K562 (cell line): ENCODE results near the gene ZNF679. TPM values are rescaled to one million over a fixed set of nuclear protein-coding genes. Genes with fewer than 3 reads are reported as not detected.

Experiments used
- ATAC-seq: fragments of 200-7000 bp; cut with Tn5 transposase; 3 replicates; pipeline ENCODE4 v1.9.1; 2020; ENCODE audit warnings: moderate library complexity
- BruUV-seq: library from RNA; stranded (reverse); fragments of 400-500 nt; replicated peaks from 2 replicates; lab custom pipeline; 2021; lab: Mats Ljungman, UMichigan
- CTCF ChIA-PET: fragments of 300-600 bp; formaldehyde crosslinking; extraction: SDS; loops from one replicate; lab custom pipeline; 2021; ENCODE audit warnings: low intra/inter-chr PET ratio; lab: Yijun Ruan, JAX
- POLR2A ChIA-PET: fragments of 300-600, 350-650 bp; sonication (Branson Sonifier 250); formaldehyde crosslinking; extraction: SDS; loops from one replicate; lab custom pipeline; 2021; ENCODE audit warnings: antibody characterized with exemption, inconsistent platforms; lab: Yijun Ruan, JAX
- DNase-seq, 4 experiments: peaks; one replicate each; pipeline versions ENCODE4 v3.0.0 to v3.0.0-alpha.2; 2011 to 2018; ENCODE audit warnings: low spot score in 3 of 4, mixed read lengths in 3 of 4; ENCODE audit errors: extremely low read depth in 1 of 4
- FAIRE-seq: peaks from 2 replicates; lab custom pipeline; 2011; peaks lifted over from hg19 to GRCh38; lab: Jason Lieb, UNC
- H2AFZ ChIP-seq: 2 replicates; pipeline ENCODE4 v1.6.0; 2011; ENCODE audit warnings: low read depth, low read length, control low read depth, inconsistent platforms
- H3K27ac ChIP-seq: fragments of 200-600 bp; 3 replicates; pipeline ENCODE4 v1.8.0; 2011; ENCODE audit warnings: low read depth, mild to moderate bottlenecking, control low read depth, inconsistent platforms, low read length, moderate library complexity, mixed read lengths; ENCODE audit errors: extremely low read depth
- H3K27me3 ChIP-seq, 2 experiments: fragments of 300-600 bp in 1 of 2; 2 replicates in 1 of 2; 3 replicates in 1 of 2; pipeline versions ENCODE4 v1.6.0 to v1.8.0; 2011; ENCODE audit warnings: inconsistent platforms in 2 of 2, low read length in 2 of 2, mild to moderate bottlenecking in 1 of 2, mixed read lengths in 1 of 2, moderate library complexity in 1 of 2; ENCODE audit not compliant: control insufficient read depth in 2 of 2, insufficient read depth in 2 of 2
- H3K36me3 ChIP-seq: fragments of 300-600 bp; 3 replicates; pipeline ENCODE4 v1.8.0; 2011; ENCODE audit warnings: mild to moderate bottlenecking, low read length, inconsistent platforms; ENCODE audit not compliant: control insufficient read depth, insufficient read depth
- H3K4me1 ChIP-seq, 2 experiments: fragments of 200-600 bp in 1 of 2; replicated peaks in 1 of 2; 2 replicates in 1 of 2; 3 replicates in 1 of 2; pipeline versions ENCODE4 v1.5.1 to v1.8.0; 2011; ENCODE audit warnings: inconsistent platforms in 2 of 2, low read length in 2 of 2, mild to moderate bottlenecking in 1 of 2, mixed read lengths in 1 of 2, moderate library complexity in 1 of 2; ENCODE audit not compliant: control insufficient read depth in 2 of 2, insufficient read depth in 2 of 2
- H3K4me2 ChIP-seq: 2 replicates; pipeline ENCODE4 v1.6.1; 2011; ENCODE audit warnings: low read length, control low read depth, inconsistent platforms, mixed read lengths; ENCODE audit not compliant: insufficient read depth
- H3K4me3 ChIP-seq: fragments of 200-600 bp; sonication (generic), shearing (Covaris generic); 2 replicates; pipeline ENCODE4 v1.5.1; 2016; ENCODE audit warnings: control low read depth, inconsistent platforms
- H3K79me2 ChIP-seq: fragments of 200-600 bp; 3 replicates; pipeline ENCODE4 v1.8.0; 2011; ENCODE audit warnings: low read length, inconsistent platforms; ENCODE audit not compliant: control insufficient read depth, insufficient read depth
- H3K9ac ChIP-seq, 2 experiments: 2 replicates each; pipeline versions ENCODE4 v1.6.0 to v1.6.1; 2011; ENCODE audit warnings: low read depth in 2 of 2, low read length in 2 of 2, control low read depth in 1 of 2, inconsistent platforms in 1 of 2, mild to moderate bottlenecking in 1 of 2, mixed read lengths in 1 of 2; ENCODE audit not compliant: insufficient read depth in 1 of 2
- H3K9me1 ChIP-seq: one replicate; pipeline ENCODE4 v1.6.0; 2011; ENCODE audit warnings: inconsistent platforms, mild to moderate bottlenecking, low read length, moderate library complexity; ENCODE audit not compliant: control insufficient read depth, insufficient read depth
- H3K9me3 ChIP-seq: replicated peaks from 2 replicates; pipeline ENCODE4 v1.5.1; 2011; ENCODE audit warnings: low read depth, low read length, inconsistent platforms; ENCODE audit not compliant: control insufficient read depth, insufficient read depth
- H4K20me1 ChIP-seq: replicated peaks from 2 replicates; pipeline ENCODE4 v1.6.1; 2011; ENCODE audit warnings: low read length, inconsistent platforms, mixed read lengths; ENCODE audit not compliant: control insufficient read depth, insufficient read depth
- HMG20B ChIP-seq: fragments of 250-450 bp; sonication (Bioruptor Pico); IDR thresholded peaks from 2 replicates; pipeline ENCODE4 v1.5.0; 2021; ENCODE audit warnings: mild to moderate bottlenecking
- JUND ChIP-seq, 2 experiments: IDR thresholded peaks; 2 replicates in 1 of 2; 3 replicates in 1 of 2; pipeline ENCODE4 v1.6.1; 2011; ENCODE audit warnings: borderline replicate concordance in 2 of 2, low read depth in 2 of 2, low read length in 2 of 2, improper control_type of control experiment in 1 of 2, missing biosample characterization in 1 of 2, missing genetic modification characterization in 1 of 2, missing genetic modification reagents in 1 of 2
- KAT7 ChIP-seq: sonication (generic); formaldehyde crosslinking; IDR thresholded peaks from 2 replicates; pipeline ENCODE4 v1.8.0; 2022; ENCODE audit warnings: missing genetic modification reagents, mild to moderate bottlenecking, borderline replicate concordance
- ZBTB40 ChIP-seq, 2 experiments: fragments of 450-650 bp in 1 of 2; sonication (generic) in 1 of 2; formaldehyde crosslinking in 1 of 2; IDR thresholded peaks; 2 replicates each; pipeline versions ENCODE4 v1.7.1 to v1.9.0; 2016 to 2022; ENCODE audit warnings: inconsistent platforms in 1 of 2, mild to moderate bottlenecking in 1 of 2, missing genetic modification reagents in 1 of 2
- ZKSCAN1 ChIP-seq: fragments of 150-350 bp; IDR thresholded peaks from 2 replicates; pipeline ENCODE4 v1.6.1; 2016; ENCODE audit warnings: low read depth, low read length
- ZNF184 ChIP-seq: sonication (generic); formaldehyde crosslinking; IDR thresholded peaks from 2 replicates; pipeline ENCODE4 v1.5.0; 2020; ENCODE audit warnings: missing genetic modification reagents
- ZNF518B ChIP-seq: fragments of 250-450 bp; sonication (Bioruptor Pico); IDR thresholded peaks from 2 replicates; pipeline ENCODE4 v1.5.0; 2021; ENCODE audit warnings: mild to moderate bottlenecking, moderate library complexity
- WGBS: fragments of 100-300 bp; shearing (Covaris generic); methylation state at CpG from one replicate; pipeline ENCODE4 v1.1.6; 2016; ENCODE audit warnings: low coverage, mixed read lengths; ENCODE audit not compliant: insufficient coverage; ENCODE audit errors: missing lambda C conversion rate; 5-methylcytosine and 5-hydroxymethylcytosine counted together
- in situ Hi-C: fragments of 300-500 bp; cut with MboI; formaldehyde crosslinking; loops from 4 replicates; pipeline ENCODE4 v1.15.0; 2018; ENCODE audit warnings: inconsistent platforms, mixed read lengths
- intact Hi-C: fragments of 100-400 bp; cut with micrococcal nuclease; formaldehyde crosslinking; loops from 2 replicates; pipeline ENCODE4 v1.14.2; 2022
- polyA plus RNA-seq, 8 experiments: library from polyadenylated mRNA; depleted of rRNA in 4 of 8; stranded (reverse) in 5 of 8; unstranded in 3 of 8; fragments of >200 nt; fragmentation: Nextera tagmentation in 2 of 8; fragmentation: Illumina TruSeq in 1 of 8; extraction: Ambion mirVana in 2 of 8; extraction: Trizol in 1 of 8; gene quantifications; 2 replicates each; pipeline versions ENCODE4 v1.2.1 to v1.2.3, GENCODE V29; 2011 to 2014; ENCODE audit warnings: inconsistent platforms in 1 of 8, missing spikeins in 1 of 8
- total RNA-seq, 7 experiments: library from RNA; depleted of rRNA in 6 of 7; stranded (reverse); fragments of >200 nt in 6 of 7; fragmentation: Illumina TruSeq in 2 of 7; extraction: Trizol in 2 of 7; gene quantifications; 2 replicates each; pipeline versions ENCODE4 v1.2.1 to v1.2.3, GENCODE V29; 2011 to 2021; ENCODE audit warnings: low replicate concordance in 1 of 7

ZNF679 gene
- total and polyA plus RNA-seq, 9 of the 15 experiments (the other 6 are each of a cell fraction or from before 2014, with no cell fraction given) = not detected

- WGBS = 0% methylated on average over 3 of the region's 3 CpGs
- in situ Hi-C loops = no loop called here
- intact Hi-C loops = no loop called here
- no peaks in the 10 kb centered on the region for H4K20me1 ChIP-seq
- H3K9ac ChIP-seq = no peak overlapping the region
- H3K9me1 ChIP-seq = no peaks in the 10 kb centered on the region
- ChIA-PET POLR2A (no interaction called here), CTCF (no interaction called here)
- no peaks in the 10 kb centered on the region for H3K36me3 ChIP-seq
- no peaks in the 10 kb centered on the region; a peak in 1 of 5 replicates for H3K4me1 ChIP-seq
- H3K79me2 ChIP-seq = no peaks in the 10 kb centered on the region
- H3K4me3 ChIP-seq = no peak overlapping the region
- H3K27me3 ChIP-seq = no peaks in the 10 kb centered on the region
- FAIRE-seq (no peak), DNase-seq (no peak), ATAC-seq (no peak)
- H3K9me3 ChIP-seq = no peaks in the 10 kb centered on the region
- BruUV-seq = no TSS peak
- H3K4me2 ChIP-seq = no peak overlapping the region
- no peak overlapping the region for H3K27ac ChIP-seq
- no peak overlapping the region for H2AFZ ChIP-seq
- TF ChIP-seq ZNF184 (CRISPR knock-in tag) (no peak), ZNF518B (no peak), HMG20B (CRISPR knock-in tag) (no peak), JUND (IDR thresholded peaks at IDR 0.05; ENCODE audit: borderline replicate concordance, low read depth, low read length) (no peak), JUND (tag; IDR thresholded peaks at IDR 0.05; ENCODE audit: borderline replicate concordance, low read depth, low read length) (no peak), KAT7 (CRISPR knock-in tag) (no peak), ZBTB40 (IDR thresholded peaks at IDR 0.05) (no peak), ZBTB40 (CRISPR knock-in tag; IDR thresholded peaks at IDR 0.05) (no peak), ZKSCAN1 (no peak)
These were observed 40.9 kb upstream of the ZNF679 start for GRCh38 chr7:64187408-64187807.
